ENCODE measurements around the gene RAB35. TPM values are rescaled to one million over a fixed set of nuclear protein-coding genes. Genes with fewer than 3 reads are reported as not detected.

Gene RAB35
- total RNA-seq (2021) (57.9 and 63.0 TPM in 2 replicates), Bru-seq, nascent RNA (percentile 65 among the genes with signal in this experiment), BruChase-seq, experiment 1, labeled RNA remaining after a 2-hour chase (percentile 77 among the genes with signal in this experiment), BruChase-seq, experiment 2, labeled RNA remaining after a 6-hour chase (percentile 83 among the genes with signal in this experiment)
- long read RNA-seq, transcript RAB35-201 (6 exons, 2,945 nt) = major isoform, 53 of 62 reads
- long read RNA-seq, partial matches to known transcripts = 3 of 62 reads
- long read RNA-seq, other reads (novel, unspliced or antisense) = 5 of 62 reads

- Histone ChIP-seq H3K27ac (ENCODE audit: low read depth, low read length, poor library complexity, severe bottlenecking) (peak within 1 kb of the TSS; percentile 88), H3K27me3 (replicated peaks; ENCODE audit: insufficient read depth, low read depth, low read length, poor library complexity) (no peaks in the 10 kb centered on the region), H3K9me3 (ENCODE audit: low read depth, low read length, poor library complexity, severe bottlenecking) (no peaks in the 10 kb centered on the region), H3K36me3 (ENCODE audit: insufficient read depth, low read length, poor library complexity, severe bottlenecking) (no peaks in the 10 kb centered on the region), H3K4me3 (ENCODE audit: low read depth, low read length, poor library complexity, severe bottlenecking) (peak within 1 kb of the TSS; percentile 98), H3K4me1 (ENCODE audit: insufficient read depth, low read length, poor library complexity, severe bottlenecking) (peaks cover 13% of the 10 kb centered on the region)
- CTCF ChIA-PET = interaction anchor here (0.6 to 1.7 kb wide), 2 partner anchors 149 to 251 kb away, joined by 4 to 5 read pairs; partner anchors contain the start of gene PXN
- DNase-seq (ENCODE audit: low spot score) = no peak
- intact Hi-C loops (cut with micrococcal nuclease; ENCODE audit: unreplicated experiment) = loop anchor here (10.0 kb wide), 1 partner anchor 148 kb away; the partner anchor contains the start of gene PXN
- BruUV-seq (replicated peaks) = no TSS peak
- TF ChIP-seq CTCF (conservative IDR thresholded peaks at IDR 0.05; ENCODE audit: low read depth, low read length) (no peak), EZH2 (IDR thresholded peaks at IDR 0.05; ENCODE audit: borderline replicate concordance, low read depth, low read length, poor library complexity, severe bottlenecking) (no peak)
- POLR2A ChIA-PET (ENCODE audit: low non-redundant PET) = interaction anchor here (1.6 kb wide), 1 partner anchor 85 kb away, joined by 12 read pairs; the partner anchor contains the start of gene RPLP0
Measured at GRCh38 chr12:120116441-120116791, at the start of gene RAB35. RAB35 (minus strand) TSS chr12:120116753; CDS start chr12:120116650, 103 bp downstream.

- Histone ChIP-seq H3K27ac (ENCODE audit: low read depth, low read length, poor library complexity, severe bottlenecking) (no peak overlapping the region), H3K4me3 (ENCODE audit: low read depth, low read length, poor library complexity, severe bottlenecking) (no peak overlapping the region), H3K27me3 (replicated peaks; ENCODE audit: insufficient read depth, low read depth, low read length, poor library complexity) (no peaks in the 10 kb centered on the region), H3K9me3 (ENCODE audit: low read depth, low read length, poor library complexity, severe bottlenecking) (no peaks in the 10 kb centered on the region), H3K4me1 (ENCODE audit: insufficient read depth, low read length, poor library complexity, severe bottlenecking) (peaks cover 16% of the 10 kb centered on the region), H3K36me3 (ENCODE audit: insufficient read depth, low read length, poor library complexity, severe bottlenecking) (peaks cover 73% of the 10 kb centered on the region)
- ChIA-PET POLR2A (ENCODE audit: low non-redundant PET) (no interaction called here), CTCF (interaction anchor here (0.6 kb wide), 1 partner anchor 1791 kb away, joined by 5 read pairs; no protein-coding TSS in a partner anchor)
- DNase-seq (ENCODE audit: low spot score) = no peak
- BruUV-seq (replicated peaks) = no TSS peak
- TF ChIP-seq CTCF (conservative IDR thresholded peaks at IDR 0.05; ENCODE audit: low read depth, low read length) (no peak), EZH2 (IDR thresholded peaks at IDR 0.05; ENCODE audit: borderline replicate concordance, low read depth, low read length, poor library complexity, severe bottlenecking) (no peak)
- intact Hi-C loops (cut with micrococcal nuclease; ENCODE audit: unreplicated experiment) = no loop called here
Measured at GRCh38 chr12:120164293-120164692, 47.7 kb upstream of the RAB35 start.

- DNase-seq (ENCODE audit: low spot score) = no peak
- H3K27me3 ChIP-seq (replicated peaks; ENCODE audit: insufficient read depth, low read depth, low read length, poor library complexity) = no peaks in the 10 kb centered on the region
- no peak for TF ChIP-seq EZH2 (IDR thresholded peaks at IDR 0.05; ENCODE audit: borderline replicate concordance, low read depth, low read length, poor library complexity, severe bottlenecking)
- no peak for TF ChIP-seq CTCF (conservative IDR thresholded peaks at IDR 0.05; ENCODE audit: low read depth, low read length)
- no peak overlapping the region for H3K4me3 ChIP-seq (ENCODE audit: low read depth, low read length, poor library complexity, severe bottlenecking)
- H3K27ac ChIP-seq (ENCODE audit: low read depth, low read length, poor library complexity, severe bottlenecking) = no peak overlapping the region
- peaks cover 5% of the 10 kb centered on the region for H3K4me1 ChIP-seq (ENCODE audit: insufficient read depth, low read length, poor library complexity, severe bottlenecking)
- H3K9me3 ChIP-seq (ENCODE audit: low read depth, low read length, poor library complexity, severe bottlenecking) = no peaks in the 10 kb centered on the region
- BruUV-seq (replicated peaks) = no TSS peak
- intact Hi-C loops (cut with micrococcal nuclease; ENCODE audit: unreplicated experiment) = no loop called here
- H3K36me3 ChIP-seq (ENCODE audit: insufficient read depth, low read length, poor library complexity, severe bottlenecking) = peaks cover 74% of the 10 kb centered on the region
- ChIA-PET CTCF (no interaction called here), POLR2A (ENCODE audit: low non-redundant PET) (no interaction called here)
Measured at GRCh38 chr12:120162763-120163162, 46.2 kb upstream of the RAB35 start.

All from A673 (cell line).